Heart left ventricle (tissue), 16 donors: ENCODE results near the gene CCDC28A. TPM values are rescaled to one million over a fixed set of nuclear protein-coding genes. Genes with fewer than 3 reads are reported as not detected.
"Not testable (repeated sequence)": the region's sequence is repeated elsewhere in the genome, so short reads cannot be mapped to it uniquely, and the experiment has no call there.

Experiments
- ATAC-seq, 4 donors: fragments of 200-7000 bp; cut with Tn5 transposase; one replicate each; pipeline ENCODE4 v1.9.1; 2020 to 2022; ENCODE audit warnings: moderate library complexity in 4 of 4, mild to moderate bottlenecking in 3 of 4, moderate number of reproducible peaks in 1 of 4
- DNase-seq, 5 donors: peaks; one replicate each; pipeline ENCODE4 v3.0.0-alpha.2; 2020
- H3K27ac ChIP-seq, 12 donors: fragments of 200-600 bp; sonication (generic) in 4 of 12; one replicate each; pipeline versions ENCODE4 v1.5.0 to v1.8.0; 2016 to 2022; ENCODE audit warnings: mild to moderate bottlenecking in 2 of 12
- H3K27me3 ChIP-seq, 9 donors: fragments of 200-600 bp; sonication (generic) in 2 of 9; one replicate each; pipeline versions ENCODE4 v1.5.1 to v1.8.0; 2016 to 2022; ENCODE audit warnings: mild to moderate bottlenecking in 3 of 9
- H3K36me3 ChIP-seq, 9 donors: fragments of 200-600 bp; sonication (generic) in 2 of 9; one replicate each; pipeline versions ENCODE4 v1.5.0 to v1.8.0; 2018 to 2022; ENCODE audit warnings: mild to moderate bottlenecking in 2 of 9
- H3K4me1 ChIP-seq, 12 donors: fragments of 200-600 bp; sonication (generic) in 4 of 12; one replicate each; pipeline versions ENCODE4 v1.5.0 to v1.8.0; 2016 to 2022; ENCODE audit warnings: mild to moderate bottlenecking in 3 of 12
- H3K4me3 ChIP-seq, 12 donors: fragments of 200-600 bp; sonication (generic) in 4 of 12; one replicate each; pipeline versions ENCODE4 v1.5.0 to v1.8.0; 2017 to 2022; ENCODE audit warnings: mild to moderate bottlenecking in 9 of 12, moderate library complexity in 4 of 12
- H3K9me3 ChIP-seq, 12 donors: fragments of 200-600 bp; sonication (generic) in 4 of 12; one replicate each; pipeline versions ENCODE4 v1.5.0 to v1.8.0; 2016 to 2022; ENCODE audit warnings: mild to moderate bottlenecking in 1 of 12
- CTCF ChIP-seq, 12 donors: fragments of 200-600 bp; sonication (generic) in 4 of 12; IDR thresholded peaks; one replicate each; pipeline versions ENCODE4 v1.5.0 to v1.8.0; 2018 to 2022; ENCODE audit warnings: antibody characterized with exemption in 12 of 12, mild to moderate bottlenecking in 5 of 12
- POLR2A ChIP-seq, 2 donors: fragments of 450-650 bp; IDR thresholded peaks; one replicate each; pipeline ENCODE4 v1.6.1; 2017; ENCODE audit warnings: antibody characterized with exemption in 2 of 2, mild to moderate bottlenecking in 2 of 2, moderate library complexity in 2 of 2
- WGBS, 4 donors: extraction: QIAGEN DNeasy Blood & Tissue Kit in 2 of 4; methylation state at CpG; one replicate each; pipeline versions ENCODE4 v1.1.5 to v1.1.7; 2013 to 2018; 5-methylcytosine and 5-hydroxymethylcytosine counted together
- intact Hi-C, 10 donors: fragments of 100-400 bp; cut with DNase I; formaldehyde crosslinking; loops; one replicate each; pipeline versions ENCODE4 v1.11.1 to v1.14.2; 2022
- polyA plus RNA-seq, 2 donors: library from polyadenylated mRNA; stranded (reverse); fragments of 200-250 nt; gene quantifications; one replicate each; pipeline ENCODE4 v1.2.3, GENCODE V29; 2013
- total RNA-seq, 9 donors: library from RNA; depleted of rRNA in 2 of 9; stranded (reverse); fragments of >200 nt in 2 of 9; fragmentation: NEBNext Ultra II Directional in 3 of 9; extraction: Animal tissue kit (Norgen Biotek cat#: 25700) in 3 of 9; gene quantifications; one replicate each; pipeline versions ENCODE4 v1.1.0 to v1.2.4, GENCODE V29; 2016 to 2023
- donor health status: ischemic (EF 13 %, LVEDD 7.1; RV severe dilation, severe dysfunction).
- donor health status: healthy with polysubstance abuse.
- donor health status: DM: no; HTN: yes; CAD: no.
- donor health status: DM: no; HTN: no; CAD: no.
- donor health status: ischemic (EF 25% LVEDD 6.9; RV normal size, moderate dysfunction).
- donor health status: ischemic (EF 25% LVEDD 5.7; RV mildly dilated, moderate dysfunction).
- donor health status: healthy.
- donor health status: DM: yes; HTN: yes; CAD: no.
- donor health status: ischemic (EF 35%, LVEDD 5.7; RV mildly dilated, moderate dysfunction).
- donor health status: nonischemic (EF 11% LVEDD 7.7; RV severe dilation, severe dysfunction).
- donor health status: DM: yes; HTN: yes; CAD: no.
- donor health status: PGD.
- donor health status: ischemic (EF 29% LVEDD 5.4; RV normal size, mild dysfunction).
- donor health status: nonischemic (EF 23%, LVEDD 6.1; RV moderate dilation, normal function).

Gene CCDC28A
- total and polyA plus RNA-seq, 11 donors, result 4.6 to 13.6 (median 7.8) TPM

- H3K27ac ChIP-seq, result no peak overlapping the region
- no peak for ATAC-seq
- TF ChIP-seq POLR2A (IDR thresholded peaks at IDR 0.05) (no peak), CTCF (IDR thresholded peaks at IDR 0.05) (no peak)
- no peaks in the 10 kb centered on the region for H3K36me3 ChIP-seq
- no peaks in the 10 kb centered on the region for H3K27me3 ChIP-seq
- peaks cover 0 to 28% (median 13%) of the 10 kb centered on the region in 12 donors for H3K4me1 ChIP-seq
- H3K9me3 ChIP-seq, result no peaks in the 10 kb centered on the region
- no peak overlapping the region for H3K4me3 ChIP-seq
- DNase-seq, result no peak
- WGBS, 4 donors, result 94 to 96% (median 94%) methylated on average over 3 of the region's 3 CpGs
- intact Hi-C loops, result no loop called here
These were observed 46.8 kb upstream of the CCDC28A start for GRCh38 chr6:138726757-138727097.

- H3K27me3 ChIP-seq, result no peaks in the 10 kb centered on the region
- H3K36me3 ChIP-seq, result no peaks in the 10 kb centered on the region
- H3K4me3 ChIP-seq, result no peak overlapping the region
- no peaks in the 10 kb centered on the region for H3K9me3 ChIP-seq
- DNase-seq (no peak), ATAC-seq (no peak)
- intact Hi-C loops, result no loop called here
- no peak overlapping the region for H3K27ac ChIP-seq
- TF ChIP-seq CTCF (IDR thresholded peaks at IDR 0.05) (no peak), POLR2A (IDR thresholded peaks at IDR 0.05) (no peak)
- peaks cover 0 to 28% (median 13%) of the 10 kb centered on the region in 12 donors for H3K4me1 ChIP-seq
- 81 to 90% (median 88%) methylated on average over 3 of the region's 3 CpGs for WGBS, 4 donors
These were observed 46.4 kb upstream of the CCDC28A start for GRCh38 chr6:138727182-138727581.

GRCh38 chr6:138728662-138729061 lies 44.9 kb upstream of the CCDC28A start:
- H3K4me3 ChIP-seq, result no peak overlapping the region
- H3K9me3 ChIP-seq, result no peaks in the 10 kb centered on the region
- ATAC-seq (no peak), DNase-seq (no peak)
- no peak for TF ChIP-seq CTCF (IDR thresholded peaks at IDR 0.05)
- no peak for TF ChIP-seq POLR2A (IDR thresholded peaks at IDR 0.05)
- intact Hi-C loops, result no loop called here
- H3K27me3 ChIP-seq, result no peaks in the 10 kb centered on the region
- no peaks in the 10 kb centered on the region for H3K36me3 ChIP-seq
- peak overlapping the region in 1 of 12 donors; percentile 21 for H3K27ac ChIP-seq
- 75 to 80% (median 77%) methylated on average over 2 of the region's 2 CpGs for WGBS, 4 donors
- peaks cover 0 to 17% (median 5%) of the 10 kb centered on the region in 12 donors for H3K4me1 ChIP-seq

- 91 to 96% (median 93%) methylated on average over 5 of the region's 5 CpGs for WGBS, 4 donors
- H3K9me3 ChIP-seq, DNase-seq, H3K27me3 ChIP-seq, H3K27ac ChIP-seq, H3K4me1 ChIP-seq, H3K4me3 ChIP-seq, ATAC-seq, H3K36me3 ChIP-seq, intact Hi-C loops: not testable (repeated sequence)
These were observed 43.5 kb upstream of the CCDC28A start for GRCh38 chr6:138730037-138730436.

- H3K27me3 ChIP-seq, result no peaks in the 10 kb centered on the region
- intact Hi-C loops, result no loop called here
These were observed 39.0 kb upstream of the CCDC28A start for GRCh38 chr6:138734585-138734984.

More at GRCh38 chr6:138734585-138734984, 39.0 kb upstream of the CCDC28A start:
- no peaks in the 10 kb centered on the region for H3K4me1 ChIP-seq
- no peaks in the 10 kb centered on the region for H3K36me3 ChIP-seq
- DNase-seq (no peak), ATAC-seq (no peak)
- no peak overlapping the region for H3K4me3 ChIP-seq
- no peak for TF ChIP-seq POLR2A (IDR thresholded peaks at IDR 0.05)
- no peak for TF ChIP-seq CTCF (IDR thresholded peaks at IDR 0.05)
- no peak overlapping the region for H3K27ac ChIP-seq
- 91 to 100% (median 97%) methylated on average over 1 of the region's 1 CpG for WGBS, 4 donors
- H3K9me3 ChIP-seq, result peaks cover 0 to 6% (median 0%) of the 10 kb centered on the region in 12 donors
